Measurements from ENCODE around the gene CTAGE15.
"Not testable (repeated sequence)": the region's sequence is repeated elsewhere in the genome, so short reads cannot be mapped to it uniquely, and the experiment has no call there.

GRCh38 chr7:143622130-143622529, 50.5 kb downstream of the CTAGE15 start:
- not testable (repeated sequence) for TF ChIP-seq ZNF274 (IDR thresholded peaks at IDR 0.05; ENCODE audit: low read depth, low read length); SUZ12 (IDR thresholded peaks at IDR 0.05; ENCODE audit: extremely low read depth, insufficient read depth, insufficient read length); YY1 (IDR thresholded peaks at IDR 0.05; ENCODE audit: insufficient read depth, insufficient read length)

Measured in NT2/D1 (cell line).